Stimulated activated CD4-positive, alpha-beta T cell treated with anti-CD3 and anti-CD28 coated beads, TNF-alpha, amount 100 ng/mL, for 48 hours (primary cell): ENCODE results near the gene PXYLP1.

Experiments
- DNase-seq, 3 donors: peaks; one replicate each; pipeline ENCODE4 v3.0.0-alpha.2; 2020; ENCODE audit warnings: low read depth in 3 of 3

PXYLP1 gene

GRCh38 chr3:141326626-141327025, 95.0 kb downstream of the PXYLP1 start:
- no peak for DNase-seq

- DNase-seq = no peak
Observed at GRCh38 chr3:141328286-141329166, 96.9 kb downstream of the PXYLP1 start.

GRCh38 chr3:141330235-141330634, 98.6 kb downstream of the PXYLP1 start:
- no peak for DNase-seq

- DNase-seq = no peak
Observed at GRCh38 chr3:141330718-141331376, 99.2 kb downstream of the PXYLP1 start.

GRCh38 chr3:141331377-141332318, 100.0 kb downstream of the PXYLP1 start:
- no peak for DNase-seq

GRCh38 chr3:141332416-141332815, 100.8 kb downstream of the PXYLP1 start:
- DNase-seq = no peak

GRCh38 chr3:141333836-141334626, 102.4 kb downstream of the PXYLP1 start:
- no peak for DNase-seq

- no peak for DNase-seq
Observed at GRCh38 chr3:141334627-141335250, 103.1 kb downstream of the PXYLP1 start.

- DNase-seq = no peak
Observed at GRCh38 chr3:141335531-141336061, 104.0 kb downstream of the PXYLP1 start.

- no peak for DNase-seq
Observed at GRCh38 chr3:141336672-141337522, 105.3 kb downstream of the PXYLP1 start.

GRCh38 chr3:141337523-141337854, 105.9 kb downstream of the PXYLP1 start:
- no peak for DNase-seq

GRCh38 chr3:141337991-141338390, 106.4 kb downstream of the PXYLP1 start:
- DNase-seq = no peak

- DNase-seq = no peak
Observed at GRCh38 chr3:141338881-141339280, 107.3 kb downstream of the PXYLP1 start.

- DNase-seq = no peak
Observed at GRCh38 chr3:141341536-141341935, 109.9 kb downstream of the PXYLP1 start.

GRCh38 chr3:141342386-141342785, 110.8 kb downstream of the PXYLP1 start:
- no peak for DNase-seq

- no peak for DNase-seq
Observed at GRCh38 chr3:141343077-141343476, 111.5 kb downstream of the PXYLP1 start.

GRCh38 chr3:141343865-141344271, 112.2 kb downstream of the PXYLP1 start:
- no peak for DNase-seq
